Esophagus squamous epithelium (tissue), 4 donors: ENCODE measurements around the gene NR0B2.

Experiments
- POLR2A ChIP-seq, 4 donors: fragments of 450-650 bp; IDR thresholded peaks; one replicate each; pipeline ENCODE4 v1.6.1; 2017; ENCODE audit warnings: antibody characterized with exemption in 4 of 4, mild to moderate bottlenecking in 4 of 4, moderate library complexity in 3 of 4
- TF ChIP-seq, protein P1 (sequence below), 6 experiments: fragments of 450-650 bp in 4 of 6; fragments of 200-600 bp in 2 of 6; sonication (generic) in 2 of 6; IDR thresholded peaks; one replicate each; pipeline ENCODE4 v1.5.1; 2016 to 2019; ENCODE audit warnings: antibody characterized with exemption in 6 of 6, mild to moderate bottlenecking in 4 of 6, moderate library complexity in 4 of 6

DNA sequence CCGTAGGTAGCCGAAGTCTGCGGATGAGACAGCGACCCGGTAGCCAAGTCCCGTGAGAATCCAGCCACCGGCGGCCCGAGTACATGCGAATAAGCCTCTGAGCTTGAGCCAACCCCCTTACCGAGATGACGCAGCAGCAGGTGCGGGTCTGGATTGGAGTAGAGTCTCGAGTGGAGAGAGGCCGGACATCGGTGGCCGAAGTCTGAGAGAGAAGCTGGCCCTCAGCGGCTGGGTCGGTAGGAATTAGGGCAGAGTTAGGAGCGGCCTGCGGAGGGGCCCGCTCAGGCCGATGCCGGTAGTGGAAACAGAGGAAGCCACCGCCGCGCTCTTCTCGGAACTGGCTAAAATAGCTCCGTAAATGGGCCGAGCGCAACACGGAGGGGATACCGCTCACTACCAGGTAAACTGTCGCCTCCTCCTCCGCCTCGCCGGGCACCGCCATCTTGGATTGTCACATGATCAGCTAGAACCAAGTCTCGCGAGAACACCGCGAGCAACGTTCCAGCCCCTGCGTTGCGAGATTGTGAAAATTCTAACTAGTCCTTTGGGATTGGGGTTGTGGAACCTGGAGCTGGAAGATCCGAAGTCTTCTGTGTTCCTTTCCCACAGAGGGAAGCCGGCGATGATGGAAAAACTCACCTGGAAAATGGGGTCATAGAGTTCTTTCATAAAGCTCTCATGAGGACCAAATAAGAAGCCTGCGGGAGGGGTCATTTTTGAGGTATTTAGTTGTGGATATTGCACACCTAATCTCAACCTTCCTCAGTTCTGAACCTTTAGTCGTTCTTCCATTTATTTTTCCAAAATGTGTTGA is 13.6 kb downstream of the NR0B2 start, which contains the start of gene GPATCH3:
- TF ChIP-seq, protein P1, sequence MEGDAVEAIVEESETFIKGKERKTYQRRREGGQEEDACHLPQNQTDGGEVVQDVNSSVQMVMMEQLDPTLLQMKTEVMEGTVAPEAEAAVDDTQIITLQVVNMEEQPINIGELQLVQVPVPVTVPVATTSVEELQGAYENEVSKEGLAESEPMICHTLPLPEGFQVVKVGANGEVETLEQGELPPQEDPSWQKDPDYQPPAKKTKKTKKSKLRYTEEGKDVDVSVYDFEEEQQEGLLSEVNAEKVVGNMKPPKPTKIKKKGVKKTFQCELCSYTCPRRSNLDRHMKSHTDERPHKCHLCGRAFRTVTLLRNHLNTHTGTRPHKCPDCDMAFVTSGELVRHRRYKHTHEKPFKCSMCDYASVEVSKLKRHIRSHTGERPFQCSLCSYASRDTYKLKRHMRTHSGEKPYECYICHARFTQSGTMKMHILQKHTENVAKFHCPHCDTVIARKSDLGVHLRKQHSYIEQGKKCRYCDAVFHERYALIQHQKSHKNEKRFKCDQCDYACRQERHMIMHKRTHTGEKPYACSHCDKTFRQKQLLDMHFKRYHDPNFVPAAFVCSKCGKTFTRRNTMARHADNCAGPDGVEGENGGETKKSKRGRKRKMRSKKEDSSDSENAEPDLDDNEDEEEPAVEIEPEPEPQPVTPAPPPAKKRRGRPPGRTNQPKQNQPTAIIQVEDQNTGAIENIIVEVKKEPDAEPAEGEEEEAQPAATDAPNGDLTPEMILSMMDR (IDR thresholded peaks at IDR 0.05), result peak in 1 of 6 experiments; percentile 12
- peak in 2 of 4 donors; percentile 28 to 50 for TF ChIP-seq POLR2A (IDR thresholded peaks at IDR 0.05)
